ENCODE results near the gene ARPP21. TPM values are rescaled to one million over a fixed set of nuclear protein-coding genes. Genes with fewer than 3 reads are reported as not detected.

Gene ARPP21
- total RNA-seq, 1 experiment from 2014 or later, result not detected

DNA sequence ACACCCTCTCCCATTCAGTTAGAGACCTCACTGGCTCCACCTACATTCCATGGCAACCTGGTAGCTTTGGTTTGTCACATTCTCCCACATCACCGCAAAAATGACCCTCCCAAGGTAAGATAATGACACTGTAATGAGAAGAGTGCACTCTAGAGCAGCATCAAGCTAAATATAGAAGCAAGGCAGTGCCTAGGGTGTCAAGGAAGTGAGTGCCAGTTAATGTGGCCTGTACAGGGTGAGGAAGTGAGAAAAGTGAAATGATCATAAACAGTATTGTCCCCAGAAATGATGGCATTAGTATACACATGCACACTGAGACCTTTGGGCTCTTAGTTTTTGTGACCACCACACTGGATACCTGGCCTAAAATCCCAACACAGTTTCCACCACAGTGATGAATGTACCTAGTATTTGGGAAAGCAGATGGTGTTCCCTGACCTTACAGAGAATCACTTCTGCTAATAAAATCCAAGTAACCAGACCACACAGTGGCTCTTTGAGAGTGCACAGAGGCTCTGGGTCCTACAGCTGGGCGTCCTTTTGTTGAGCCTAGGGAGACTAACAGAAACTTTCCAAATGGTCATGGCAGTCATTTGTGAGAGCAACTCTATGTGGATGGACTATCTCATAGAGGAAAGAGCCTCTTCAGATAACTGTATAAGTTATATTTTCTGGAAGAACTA is 106.6 kb downstream of the ARPP21 start:
- Mint-ChIP-seq H3K27me3 (ENCODE audit: low read depth) (peaks cover 75% of the 10 kb centered on the region), H3K4me1 (peaks cover 20% of the 10 kb centered on the region)

DNA sequence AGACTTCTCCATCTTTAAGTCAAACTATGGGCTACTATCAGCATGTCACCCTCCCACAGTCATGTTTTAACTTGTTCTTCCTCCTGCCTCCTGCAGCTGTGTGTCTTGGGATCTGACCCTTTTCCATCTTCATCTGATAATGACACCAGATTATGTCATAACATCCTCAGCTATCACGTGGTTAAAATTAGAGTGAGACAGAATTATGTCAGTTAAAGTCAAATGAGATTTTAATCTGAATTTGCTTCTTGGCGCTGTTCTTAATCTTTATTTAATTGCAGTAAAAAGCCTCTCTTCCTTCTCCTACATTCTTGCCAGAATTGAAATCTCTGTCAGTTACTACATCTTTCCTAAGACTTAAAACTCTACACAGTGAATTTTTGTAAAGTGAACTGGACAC is 107.2 kb downstream of the ARPP21 start:
- POLR2A ChIA-PET, result no interaction called here
- Mint-ChIP-seq H3K27me3 (ENCODE audit: low read depth) (peaks cover 74% of the 10 kb centered on the region), H3K36me3 (no peaks in the 10 kb centered on the region), H3K27ac (no peak overlapping the region), H3K4me3 (no peak overlapping the region), H3K9me3 (no peaks in the 10 kb centered on the region), H3K4me1 (peaks cover 25% of the 10 kb centered on the region)
- no peak for ATAC-seq
- CTCF ChIA-PET, result no interaction called here
- no peak for DNase-seq (ENCODE audit: low spot score)
- TF ChIP-seq, protein P1, sequence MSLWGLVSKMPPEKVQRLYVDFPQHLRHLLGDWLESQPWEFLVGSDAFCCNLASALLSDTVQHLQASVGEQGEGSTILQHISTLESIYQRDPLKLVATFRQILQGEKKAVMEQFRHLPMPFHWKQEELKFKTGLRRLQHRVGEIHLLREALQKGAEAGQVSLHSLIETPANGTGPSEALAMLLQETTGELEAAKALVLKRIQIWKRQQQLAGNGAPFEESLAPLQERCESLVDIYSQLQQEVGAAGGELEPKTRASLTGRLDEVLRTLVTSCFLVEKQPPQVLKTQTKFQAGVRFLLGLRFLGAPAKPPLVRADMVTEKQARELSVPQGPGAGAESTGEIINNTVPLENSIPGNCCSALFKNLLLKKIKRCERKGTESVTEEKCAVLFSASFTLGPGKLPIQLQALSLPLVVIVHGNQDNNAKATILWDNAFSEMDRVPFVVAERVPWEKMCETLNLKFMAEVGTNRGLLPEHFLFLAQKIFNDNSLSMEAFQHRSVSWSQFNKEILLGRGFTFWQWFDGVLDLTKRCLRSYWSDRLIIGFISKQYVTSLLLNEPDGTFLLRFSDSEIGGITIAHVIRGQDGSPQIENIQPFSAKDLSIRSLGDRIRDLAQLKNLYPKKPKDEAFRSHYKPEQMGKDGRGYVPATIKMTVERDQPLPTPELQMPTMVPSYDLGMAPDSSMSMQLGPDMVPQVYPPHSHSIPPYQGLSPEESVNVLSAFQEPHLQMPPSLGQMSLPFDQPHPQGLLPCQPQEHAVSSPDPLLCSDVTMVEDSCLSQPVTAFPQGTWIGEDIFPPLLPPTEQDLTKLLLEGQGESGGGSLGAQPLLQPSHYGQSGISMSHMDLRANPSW (CRISPR knock-in tag; conservative IDR thresholded peaks at IDR 0.05; ENCODE audit: low read depth), result no peak
- TF ChIP-seq ZNF219 (CRISPR knock-in tag; IDR thresholded peaks at IDR 0.05; ENCODE audit: borderline replicate concordance), result no peak
- no peak for TF ChIP-seq MXD4 (CRISPR knock-in tag; IDR thresholded peaks at IDR 0.05; ENCODE audit: borderline replicate concordance)
- TF ChIP-seq, protein P2, sequence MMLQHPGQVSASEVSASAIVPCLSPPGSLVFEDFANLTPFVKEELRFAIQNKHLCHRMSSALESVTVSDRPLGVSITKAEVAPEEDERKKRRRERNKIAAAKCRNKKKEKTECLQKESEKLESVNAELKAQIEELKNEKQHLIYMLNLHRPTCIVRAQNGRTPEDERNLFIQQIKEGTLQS (CRISPR knock-in tag; conservative IDR thresholded peaks at IDR 0.05), result no peak
- TF ChIP-seq, protein P3, sequence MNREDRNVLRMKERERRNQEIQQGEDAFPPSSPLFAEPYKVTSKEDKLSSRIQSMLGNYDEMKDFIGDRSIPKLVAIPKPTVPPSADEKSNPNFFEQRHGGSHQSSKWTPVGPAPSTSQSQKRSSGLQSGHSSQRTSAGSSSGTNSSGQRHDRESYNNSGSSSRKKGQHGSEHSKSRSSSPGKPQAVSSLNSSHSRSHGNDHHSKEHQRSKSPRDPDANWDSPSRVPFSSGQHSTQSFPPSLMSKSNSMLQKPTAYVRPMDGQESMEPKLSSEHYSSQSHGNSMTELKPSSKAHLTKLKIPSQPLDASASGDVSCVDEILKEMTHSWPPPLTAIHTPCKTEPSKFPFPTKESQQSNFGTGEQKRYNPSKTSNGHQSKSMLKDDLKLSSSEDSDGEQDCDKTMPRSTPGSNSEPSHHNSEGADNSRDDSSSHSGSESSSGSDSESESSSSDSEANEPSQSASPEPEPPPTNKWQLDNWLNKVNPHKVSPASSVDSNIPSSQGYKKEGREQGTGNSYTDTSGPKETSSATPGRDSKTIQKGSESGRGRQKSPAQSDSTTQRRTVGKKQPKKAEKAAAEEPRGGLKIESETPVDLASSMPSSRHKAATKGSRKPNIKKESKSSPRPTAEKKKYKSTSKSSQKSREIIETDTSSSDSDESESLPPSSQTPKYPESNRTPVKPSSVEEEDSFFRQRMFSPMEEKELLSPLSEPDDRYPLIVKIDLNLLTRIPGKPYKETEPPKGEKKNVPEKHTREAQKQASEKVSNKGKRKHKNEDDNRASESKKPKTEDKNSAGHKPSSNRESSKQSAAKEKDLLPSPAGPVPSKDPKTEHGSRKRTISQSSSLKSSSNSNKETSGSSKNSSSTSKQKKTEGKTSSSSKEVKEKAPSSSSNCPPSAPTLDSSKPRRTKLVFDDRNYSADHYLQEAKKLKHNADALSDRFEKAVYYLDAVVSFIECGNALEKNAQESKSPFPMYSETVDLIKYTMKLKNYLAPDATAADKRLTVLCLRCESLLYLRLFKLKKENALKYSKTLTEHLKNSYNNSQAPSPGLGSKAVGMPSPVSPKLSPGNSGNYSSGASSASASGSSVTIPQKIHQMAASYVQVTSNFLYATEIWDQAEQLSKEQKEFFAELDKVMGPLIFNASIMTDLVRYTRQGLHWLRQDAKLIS (CRISPR knock-in tag; IDR thresholded peaks at IDR 0.05; ENCODE audit: borderline replicate concordance), result no peak
- TF ChIP-seq GRHL2 (CRISPR knock-in tag; IDR thresholded peaks at IDR 0.05; ENCODE audit: insufficient replicate concordance, severe bottlenecking), result no peak
- TF ChIP-seq, protein P4, sequence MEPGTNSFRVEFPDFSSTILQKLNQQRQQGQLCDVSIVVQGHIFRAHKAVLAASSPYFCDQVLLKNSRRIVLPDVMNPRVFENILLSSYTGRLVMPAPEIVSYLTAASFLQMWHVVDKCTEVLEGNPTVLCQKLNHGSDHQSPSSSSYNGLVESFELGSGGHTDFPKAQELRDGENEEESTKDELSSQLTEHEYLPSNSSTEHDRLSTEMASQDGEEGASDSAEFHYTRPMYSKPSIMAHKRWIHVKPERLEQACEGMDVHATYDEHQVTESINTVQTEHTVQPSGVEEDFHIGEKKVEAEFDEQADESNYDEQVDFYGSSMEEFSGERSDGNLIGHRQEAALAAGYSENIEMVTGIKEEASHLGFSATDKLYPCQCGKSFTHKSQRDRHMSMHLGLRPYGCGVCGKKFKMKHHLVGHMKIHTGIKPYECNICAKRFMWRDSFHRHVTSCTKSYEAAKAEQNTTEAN (CRISPR knock-in tag; IDR thresholded peaks at IDR 0.05), result no peak

More for the DNA sequence above, 106.6 kb downstream of the ARPP21 start:
- Mint-ChIP-seq H3K4me3 (no peak overlapping the region), H3K9me3 (no peaks in the 10 kb centered on the region), H3K36me3 (no peaks in the 10 kb centered on the region), H3K27ac (no peak overlapping the region)
- DNase-seq (ENCODE audit: low spot score) (no peak), ATAC-seq (no peak)
- ChIA-PET CTCF (no interaction called here), POLR2A (no interaction called here)
- TF ChIP-seq, protein P5, sequence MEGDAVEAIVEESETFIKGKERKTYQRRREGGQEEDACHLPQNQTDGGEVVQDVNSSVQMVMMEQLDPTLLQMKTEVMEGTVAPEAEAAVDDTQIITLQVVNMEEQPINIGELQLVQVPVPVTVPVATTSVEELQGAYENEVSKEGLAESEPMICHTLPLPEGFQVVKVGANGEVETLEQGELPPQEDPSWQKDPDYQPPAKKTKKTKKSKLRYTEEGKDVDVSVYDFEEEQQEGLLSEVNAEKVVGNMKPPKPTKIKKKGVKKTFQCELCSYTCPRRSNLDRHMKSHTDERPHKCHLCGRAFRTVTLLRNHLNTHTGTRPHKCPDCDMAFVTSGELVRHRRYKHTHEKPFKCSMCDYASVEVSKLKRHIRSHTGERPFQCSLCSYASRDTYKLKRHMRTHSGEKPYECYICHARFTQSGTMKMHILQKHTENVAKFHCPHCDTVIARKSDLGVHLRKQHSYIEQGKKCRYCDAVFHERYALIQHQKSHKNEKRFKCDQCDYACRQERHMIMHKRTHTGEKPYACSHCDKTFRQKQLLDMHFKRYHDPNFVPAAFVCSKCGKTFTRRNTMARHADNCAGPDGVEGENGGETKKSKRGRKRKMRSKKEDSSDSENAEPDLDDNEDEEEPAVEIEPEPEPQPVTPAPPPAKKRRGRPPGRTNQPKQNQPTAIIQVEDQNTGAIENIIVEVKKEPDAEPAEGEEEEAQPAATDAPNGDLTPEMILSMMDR (IDR thresholded peaks at IDR 0.05), result no peak
- TF ChIP-seq, protein P6, sequence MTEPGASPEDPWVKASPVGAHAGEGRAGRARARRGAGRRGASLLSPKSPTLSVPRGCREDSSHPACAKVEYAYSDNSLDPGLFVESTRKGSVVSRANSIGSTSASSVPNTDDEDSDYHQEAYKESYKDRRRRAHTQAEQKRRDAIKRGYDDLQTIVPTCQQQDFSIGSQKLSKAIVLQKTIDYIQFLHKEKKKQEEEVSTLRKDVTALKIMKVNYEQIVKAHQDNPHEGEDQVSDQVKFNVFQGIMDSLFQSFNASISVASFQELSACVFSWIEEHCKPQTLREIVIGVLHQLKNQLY (CRISPR knock-in tag; IDR thresholded peaks at IDR 0.05), result no peak
- TF ChIP-seq, protein P7, sequence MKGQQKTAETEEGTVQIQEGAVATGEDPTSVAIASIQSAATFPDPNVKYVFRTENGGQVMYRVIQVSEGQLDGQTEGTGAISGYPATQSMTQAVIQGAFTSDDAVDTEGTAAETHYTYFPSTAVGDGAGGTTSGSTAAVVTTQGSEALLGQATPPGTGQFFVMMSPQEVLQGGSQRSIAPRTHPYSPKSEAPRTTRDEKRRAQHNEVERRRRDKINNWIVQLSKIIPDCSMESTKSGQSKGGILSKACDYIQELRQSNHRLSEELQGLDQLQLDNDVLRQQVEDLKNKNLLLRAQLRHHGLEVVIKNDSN (CRISPR knock-in tag; IDR thresholded peaks at IDR 0.05), result no peak
- TF ChIP-seq IRF2 (CRISPR knock-in tag; IDR thresholded peaks at IDR 0.05; ENCODE audit: borderline replicate concordance, low read depth) (no peak), ESRRA (CRISPR knock-in tag; IDR thresholded peaks at IDR 0.05; ENCODE audit: borderline replicate concordance) (no peak), TEAD1 (CRISPR knock-in tag; IDR thresholded peaks at IDR 0.05) (no peak), MXD4 (CRISPR knock-in tag; IDR thresholded peaks at IDR 0.05; ENCODE audit: borderline replicate concordance) (no peak)
- TF ChIP-seq, protein P8, sequence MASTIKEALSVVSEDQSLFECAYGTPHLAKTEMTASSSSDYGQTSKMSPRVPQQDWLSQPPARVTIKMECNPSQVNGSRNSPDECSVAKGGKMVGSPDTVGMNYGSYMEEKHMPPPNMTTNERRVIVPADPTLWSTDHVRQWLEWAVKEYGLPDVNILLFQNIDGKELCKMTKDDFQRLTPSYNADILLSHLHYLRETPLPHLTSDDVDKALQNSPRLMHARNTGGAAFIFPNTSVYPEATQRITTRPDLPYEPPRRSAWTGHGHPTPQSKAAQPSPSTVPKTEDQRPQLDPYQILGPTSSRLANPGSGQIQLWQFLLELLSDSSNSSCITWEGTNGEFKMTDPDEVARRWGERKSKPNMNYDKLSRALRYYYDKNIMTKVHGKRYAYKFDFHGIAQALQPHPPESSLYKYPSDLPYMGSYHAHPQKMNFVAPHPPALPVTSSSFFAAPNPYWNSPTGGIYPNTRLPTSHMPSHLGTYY (CRISPR knock-in tag; IDR thresholded peaks at IDR 0.05), result no peak

All from WTC11 (cell line).